ENCODE measurements around the gene EPAS1. TPM values are rescaled to one million over a fixed set of nuclear protein-coding genes. Genes with fewer than 3 reads are reported as not detected.

The EPAS1 gene
- total and polyA plus RNA-seq, 2 of the 13 experiments (the other 11 are each of a cell fraction or from before 2014, with no cell fraction given) = 47.1 to 182 TPM

DNA sequence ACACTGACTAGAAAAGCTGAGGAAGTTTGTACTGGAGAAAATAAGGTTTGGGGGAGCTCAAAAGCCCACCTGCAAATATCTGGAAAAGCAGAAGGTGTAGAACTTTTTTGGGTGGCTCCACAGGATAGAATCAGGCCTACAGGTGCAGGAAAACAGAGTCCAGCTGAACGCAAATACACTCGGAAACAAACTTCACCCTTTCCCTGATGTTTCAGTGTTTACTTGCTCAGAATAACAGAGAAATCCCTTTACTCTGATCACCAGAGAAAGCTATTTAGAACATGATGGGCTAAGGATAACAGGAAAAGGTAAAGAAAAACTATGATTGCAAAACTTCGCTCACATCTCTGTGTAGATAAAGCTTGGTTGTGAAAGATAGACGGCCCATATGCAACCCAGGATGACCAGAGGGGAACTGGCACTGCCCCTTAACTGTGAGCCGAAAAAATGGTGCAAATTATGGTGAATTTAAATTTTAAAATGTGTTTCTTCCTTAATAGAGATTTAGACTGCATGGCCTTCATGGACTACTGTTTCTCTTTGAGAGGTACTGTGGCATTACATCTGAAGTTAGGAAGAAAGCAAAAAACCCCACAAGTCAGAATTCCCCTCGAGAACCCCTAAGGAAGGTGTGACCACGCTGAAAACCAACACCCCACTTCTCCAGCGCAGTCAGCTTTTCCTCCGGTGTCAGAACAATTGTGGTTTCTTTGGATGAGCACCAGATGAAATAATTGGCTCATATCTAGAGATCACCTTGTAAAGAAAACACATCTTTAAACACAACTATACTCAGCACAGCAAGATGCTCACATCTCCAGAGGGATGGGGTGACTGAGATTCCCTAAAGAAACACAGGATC is 97.7 kb downstream of the EPAS1 start (continued):
- TF ChIP-seq XBP1 (CRISPR knock-in tag; IDR thresholded peaks at IDR 0.05) = no peak
- TF ChIP-seq ZFP37 (CRISPR knock-in tag; IDR thresholded peaks at IDR 0.05; ENCODE audit: borderline replicate concordance) = no peak
- no peak; the same call in 1 of the 2 replicates for TF ChIP-seq RXRA (CRISPR knock-in tag; IDR thresholded peaks at IDR 0.05)
- peak; percentile 59; the same call in 1 of the 2 replicates for TF ChIP-seq WIZ (CRISPR knock-in tag; IDR thresholded peaks at IDR 0.05)
- TF ChIP-seq ZNF33B (CRISPR knock-in tag; IDR thresholded peaks at IDR 0.05) = no peak
- TF ChIP-seq ZSCAN30 (CRISPR knock-in tag; IDR thresholded peaks at IDR 0.05) = no peak
- TF ChIP-seq, protein P1, sequence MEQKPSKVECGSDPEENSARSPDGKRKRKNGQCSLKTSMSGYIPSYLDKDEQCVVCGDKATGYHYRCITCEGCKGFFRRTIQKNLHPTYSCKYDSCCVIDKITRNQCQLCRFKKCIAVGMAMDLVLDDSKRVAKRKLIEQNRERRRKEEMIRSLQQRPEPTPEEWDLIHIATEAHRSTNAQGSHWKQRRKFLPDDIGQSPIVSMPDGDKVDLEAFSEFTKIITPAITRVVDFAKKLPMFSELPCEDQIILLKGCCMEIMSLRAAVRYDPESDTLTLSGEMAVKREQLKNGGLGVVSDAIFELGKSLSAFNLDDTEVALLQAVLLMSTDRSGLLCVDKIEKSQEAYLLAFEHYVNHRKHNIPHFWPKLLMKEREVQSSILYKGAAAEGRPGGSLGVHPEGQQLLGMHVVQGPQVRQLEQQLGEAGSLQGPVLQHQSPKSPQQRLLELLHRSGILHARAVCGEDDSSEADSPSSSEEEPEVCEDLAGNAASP (CRISPR knock-in tag; IDR thresholded peaks at IDR 0.05; ENCODE audit: borderline replicate concordance) = peak; percentile 30; the same call in 1 of the 2 replicates
- TF ChIP-seq ZNF574 (CRISPR knock-in tag; IDR thresholded peaks at IDR 0.05) = peak; percentile 20; the same call in 1 of the 2 replicates
- no peak for TF ChIP-seq SRSF1 (optimal IDR thresholded peaks at IDR 0.05; ENCODE audit: low read depth, low read length)
- no peak for TF ChIP-seq RBM22 (optimal IDR thresholded peaks at IDR 0.05; ENCODE audit: low read length)
- TF ChIP-seq KAT7 (CRISPR knock-in tag; IDR thresholded peaks at IDR 0.05; ENCODE audit: borderline replicate concordance) = no peak
- no peak; the same call in 1 of the 2 replicates for TF ChIP-seq MEIS1 (CRISPR knock-in tag; IDR thresholded peaks at IDR 0.05; ENCODE audit: borderline replicate concordance)
- no peak; the same call in 1 of the 2 replicates for TF ChIP-seq ZNF878 (CRISPR knock-in tag; IDR thresholded peaks at IDR 0.05)
- no peak; the same call in 1 of the 2 replicates for TF ChIP-seq ZNF615 (CRISPR knock-in tag; IDR thresholded peaks at IDR 0.05; ENCODE audit: borderline replicate concordance)
- TF ChIP-seq ZNF280B (CRISPR knock-in tag; IDR thresholded peaks at IDR 0.05; ENCODE audit: borderline replicate concordance) = no peak
- peak; percentile 76; the same call in 1 of the 2 replicates for TF ChIP-seq HDAC1 (CRISPR knock-in tag; IDR thresholded peaks at IDR 0.05)
- no peak for TF ChIP-seq NCOA1 (CRISPR knock-in tag; IDR thresholded peaks at IDR 0.05)
- TF ChIP-seq HES4 (CRISPR knock-in tag; IDR thresholded peaks at IDR 0.05; ENCODE audit: borderline replicate concordance) = no peak
- TF ChIP-seq ZNF274 (CRISPR knock-in tag; IDR thresholded peaks at IDR 0.05) = no peak; the same call in 1 of the 2 replicates
- TF ChIP-seq ZNF501 (CRISPR knock-in tag; IDR thresholded peaks at IDR 0.05) = peak; percentile 36; the same call in 1 of the 2 replicates
- peak; percentile 27; the same call in 1 of the 2 replicates for TF ChIP-seq SMC3 (IDR thresholded peaks at IDR 0.05; ENCODE audit: low read length)
- TF ChIP-seq ARNTL (CRISPR knock-in tag; IDR thresholded peaks at IDR 0.05) = no peak
- TF ChIP-seq ZNF790 (CRISPR knock-in tag; IDR thresholded peaks at IDR 0.05; ENCODE audit: borderline replicate concordance) = no peak
- TF ChIP-seq MBD4 (IDR thresholded peaks at IDR 0.05; ENCODE audit: borderline replicate concordance, low read length) = peak; percentile 78; the same call in 1 of the 2 replicates
- TF ChIP-seq ZSCAN20 (CRISPR knock-in tag; IDR thresholded peaks at IDR 0.05; ENCODE audit: borderline replicate concordance) = no peak
